NCI-H2196 treated with DMSO at 0.1 percent for 48 hours (cell line): ENCODE measurements around the gene OR6M1.

Source experiments
- DNase-seq: peaks from one replicate; lab custom pipeline; 2025; ENCODE audit not compliant: unreplicated experiment; lab: John Stamatoyannopoulos, UW

The OR6M1 gene, protein sequence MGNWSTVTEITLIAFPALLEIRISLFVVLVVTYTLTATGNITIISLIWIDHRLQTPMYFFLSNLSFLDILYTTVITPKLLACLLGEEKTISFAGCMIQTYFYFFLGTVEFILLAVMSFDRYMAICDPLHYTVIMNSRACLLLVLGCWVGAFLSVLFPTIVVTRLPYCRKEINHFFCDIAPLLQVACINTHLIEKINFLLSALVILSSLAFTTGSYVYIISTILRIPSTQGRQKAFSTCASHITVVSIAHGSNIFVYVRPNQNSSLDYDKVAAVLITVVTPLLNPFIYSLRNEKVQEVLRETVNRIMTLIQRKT

GRCh38 chr11:123806249-123806648, at the start of gene OR6M1:
Gene OR6M1, minus strand, starts transcription at chr11:123806349. Its CDS starts 0 bp downstream, at chr11:123806349.
- DNase-seq: no peak

DNA sequence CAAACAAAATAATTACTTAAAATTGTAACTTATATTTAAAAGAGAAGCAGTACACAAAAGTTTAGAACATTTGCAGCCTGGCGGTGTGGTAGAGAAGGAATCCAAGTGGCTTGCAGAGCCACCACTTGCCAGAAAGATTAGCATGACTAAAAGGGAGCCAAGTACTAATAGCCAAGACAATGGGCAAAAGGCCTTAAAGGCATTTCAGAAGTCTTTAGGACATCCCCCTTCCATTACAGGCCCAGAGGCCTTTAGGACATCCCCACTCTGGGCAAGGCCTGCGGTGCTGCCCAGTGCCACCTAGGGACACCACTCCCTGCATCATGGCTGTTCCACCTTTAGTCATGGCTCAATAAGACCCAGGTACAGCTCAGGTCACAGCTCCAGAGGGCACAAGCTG, 46.9 kb upstream of the OR6M1 start:
- no peak for DNase-seq

DNA sequence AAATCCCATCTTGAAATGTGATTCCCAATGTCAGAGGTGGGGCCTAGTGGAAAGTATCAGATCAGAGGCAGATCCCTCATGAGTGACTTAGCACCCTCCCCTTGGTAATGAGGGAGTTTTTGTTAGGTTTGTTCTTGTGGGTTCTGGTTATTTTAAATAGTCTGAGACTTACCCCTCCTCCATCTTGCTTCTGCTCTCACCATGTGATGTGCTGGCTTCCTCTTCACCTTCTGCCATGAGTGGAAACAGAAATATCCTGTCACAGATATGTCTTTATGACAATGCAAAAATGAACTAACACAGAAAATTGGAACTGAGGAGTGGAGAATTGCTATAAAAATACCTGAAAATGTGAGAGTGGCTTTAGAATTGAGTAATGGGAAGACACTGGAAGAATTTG, 46.2 kb upstream of the OR6M1 start:
- DNase-seq: no peak

- no peak for DNase-seq
Observed at GRCh38 chr11:123851110-123851509, 45.0 kb upstream of the OR6M1 start.

- no peak for DNase-seq
Observed at GRCh38 chr11:123841174-123841573, 35.0 kb upstream of the OR6M1 start.

DNA sequence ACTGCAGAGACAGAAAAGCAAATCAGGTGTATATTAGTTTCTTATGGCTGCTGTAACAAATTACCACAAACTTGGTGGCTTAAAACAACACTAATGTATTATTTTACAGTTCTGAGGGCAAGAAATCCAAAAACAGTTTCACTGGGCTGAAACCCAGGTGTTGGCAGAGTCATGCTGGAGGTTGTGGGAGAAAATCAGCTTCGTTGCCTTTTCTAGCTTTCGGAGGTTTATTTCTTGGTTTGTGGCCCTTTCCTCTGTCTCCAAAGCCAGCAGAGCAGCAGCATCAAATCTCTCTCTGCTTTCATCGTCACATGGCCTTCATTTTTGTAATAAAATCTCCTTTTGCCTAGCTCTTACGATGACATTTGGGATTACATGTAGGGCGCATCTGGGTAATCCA, 33.0 kb upstream of the OR6M1 start:
- no peak for DNase-seq

- no peak for DNase-seq
Observed at GRCh38 chr11:123838659-123839058, 32.5 kb upstream of the OR6M1 start.

- no peak for DNase-seq
Observed at GRCh38 chr11:123838199-123838598, 32.0 kb upstream of the OR6M1 start.

DNA sequence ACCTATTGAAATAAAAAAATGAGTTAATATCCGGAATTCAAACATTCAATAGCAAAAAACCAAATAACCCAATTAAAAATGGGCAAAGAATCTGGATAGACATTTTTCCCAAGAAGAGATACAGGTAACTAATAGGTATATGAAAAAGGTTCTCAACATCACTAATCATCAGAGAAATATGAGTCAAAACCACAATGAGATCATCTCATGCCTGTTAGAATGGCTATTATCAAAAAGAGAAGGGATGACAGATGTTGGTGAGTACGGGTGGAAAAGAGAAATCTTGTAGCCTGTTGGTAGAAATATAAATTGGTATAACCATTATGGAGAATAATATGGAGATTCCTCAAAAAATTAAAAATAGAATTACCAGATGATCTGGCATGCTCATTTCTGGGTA, 26.9 kb upstream of the OR6M1 start:
- DNase-seq: no peak

- no peak for DNase-seq
Observed at GRCh38 chr11:123829745-123830144, 23.6 kb upstream of the OR6M1 start.

GRCh38 chr11:123822599-123822998, 16.4 kb upstream of the OR6M1 start:
- DNase-seq: no peak

- DNase-seq: no peak
Observed at GRCh38 chr11:123822032-123822431, 15.9 kb upstream of the OR6M1 start.

- DNase-seq: no peak
Observed at GRCh38 chr11:123815122-123815521, 9.0 kb upstream of the OR6M1 start.

GRCh38 chr11:123801765-123802164, 4.4 kb downstream of the OR6M1 start:
- DNase-seq: no peak

DNA sequence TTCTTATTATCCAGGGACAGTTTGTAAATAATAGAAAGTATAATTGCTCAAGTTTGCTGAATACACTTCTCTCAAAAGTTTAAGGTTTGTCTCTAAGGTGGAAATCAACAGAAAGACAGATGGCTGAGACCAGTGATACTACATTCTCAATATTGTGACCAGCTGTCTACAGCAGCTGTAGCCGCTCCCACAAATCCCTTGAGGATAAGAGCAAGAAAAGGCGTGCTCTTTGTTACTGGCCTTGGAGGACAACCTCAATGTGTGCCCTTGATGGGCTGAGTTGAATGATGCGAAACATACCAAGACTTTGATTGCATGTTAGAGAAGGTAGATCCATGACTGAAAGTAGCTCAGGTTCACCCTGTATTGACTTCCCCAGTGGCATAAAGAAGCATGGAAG, 6.1 kb downstream of the OR6M1 start:
- no peak for DNase-seq

- no peak for DNase-seq
Observed at GRCh38 chr11:123799438-123799837, 6.7 kb downstream of the OR6M1 start.

GRCh38 chr11:123798513-123799252, 7.5 kb downstream of the OR6M1 start:
- DNase-seq: no peak

DNA sequence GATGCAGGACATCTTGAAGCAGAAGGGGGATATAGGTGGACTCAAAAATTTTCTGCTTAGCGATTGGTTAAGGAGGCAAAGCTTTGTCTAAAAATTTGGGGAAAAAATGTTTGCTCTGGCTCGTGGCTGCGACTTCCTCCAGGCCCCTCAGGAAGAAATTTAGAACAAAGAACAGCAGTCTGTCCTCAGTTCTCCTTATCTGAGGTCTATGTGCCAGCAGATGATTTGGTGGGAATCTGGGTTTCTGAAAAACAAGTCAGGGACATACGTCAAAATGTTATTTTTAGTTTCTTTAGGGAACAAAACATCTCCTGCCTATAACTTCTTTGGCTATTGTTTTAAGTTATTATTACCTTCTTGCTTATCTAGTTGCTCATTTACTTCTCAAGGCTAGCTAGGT, 8.1 kb downstream of the OR6M1 start:
- no peak for DNase-seq

GRCh38 chr11:123797541-123797940, 8.6 kb downstream of the OR6M1 start:
- no peak for DNase-seq

DNA sequence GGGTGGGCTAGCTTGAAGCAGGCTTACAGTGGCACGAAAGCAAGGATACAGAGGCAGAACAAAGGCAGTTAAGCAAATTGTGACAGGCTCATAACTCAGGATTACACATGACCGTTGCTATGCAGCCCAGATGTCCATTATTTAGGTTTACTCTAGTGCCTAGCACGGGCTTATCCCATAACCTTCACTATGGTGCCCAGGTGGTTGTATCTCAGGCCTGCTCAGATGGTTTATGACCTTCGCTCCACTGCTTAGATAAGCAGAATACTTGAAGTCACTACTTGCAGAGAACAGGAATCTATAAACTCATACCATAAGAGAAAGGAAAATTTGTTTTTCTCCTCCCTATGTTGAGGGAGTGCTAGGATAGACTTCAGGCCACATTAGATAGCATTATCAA, 9.0 kb downstream of the OR6M1 start:
- DNase-seq: no peak

- no peak for DNase-seq
Observed at GRCh38 chr11:123796226-123796625, 9.9 kb downstream of the OR6M1 start.

DNA sequence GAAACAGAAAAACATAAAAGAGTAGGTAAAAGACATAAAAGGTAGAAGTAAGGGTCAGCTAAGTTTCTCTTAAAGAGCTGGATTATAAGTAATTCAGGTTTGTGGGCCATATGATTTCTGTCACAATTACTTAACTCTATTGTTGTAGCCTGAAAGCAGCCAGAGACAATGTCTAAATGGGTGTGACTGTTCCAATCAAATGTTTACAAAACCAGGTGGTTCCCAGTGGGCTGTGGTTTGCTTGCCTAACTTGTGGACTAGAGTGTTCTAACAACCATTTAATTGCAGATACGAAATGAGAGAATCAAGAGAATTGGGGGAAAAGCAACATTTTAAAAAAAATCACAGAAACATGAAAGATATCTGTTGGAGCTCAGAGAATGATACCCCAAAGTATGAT, 22.6 kb downstream of the OR6M1 start:
- DNase-seq: no peak

- DNase-seq: no peak
Observed at GRCh38 chr11:123778511-123778910, 27.6 kb downstream of the OR6M1 start.
